Trophoblast cell (in vitro differentiated cells and primary cell): ENCODE results near the gene KCNIP2.

Experiments
- DNase-seq, 2 donors: peaks; one replicate each; pipeline ENCODE4 v3.0.0-alpha.2; 2016
- H2AFZ ChIP-seq: 2 replicates; pipeline ENCODE4 v1.6.1; 2013; ENCODE audit warnings: low read length, moderate library complexity, mild to moderate bottlenecking; ENCODE audit not compliant: insufficient read depth, poor library complexity
- H2AK5ac ChIP-seq: 2 replicates; pipeline ENCODE4 v1.6.1; 2013; ENCODE audit warnings: mild to moderate bottlenecking, low read length
- H2BK120ac ChIP-seq: 2 replicates; pipeline ENCODE4 v1.6.1; 2013; ENCODE audit warnings: low read length, mild to moderate bottlenecking, moderate library complexity; ENCODE audit not compliant: insufficient read depth, poor library complexity
- H2BK12ac ChIP-seq: 2 replicates; pipeline ENCODE4 v1.6.1; 2013; ENCODE audit warnings: mild to moderate bottlenecking, low read length, moderate library complexity
- H2BK5ac ChIP-seq: 2 replicates; pipeline ENCODE4 v1.6.1; 2013; ENCODE audit warnings: low read length, low read depth, moderate library complexity, mild to moderate bottlenecking; ENCODE audit not compliant: poor library complexity
- H3K14ac ChIP-seq: 2 replicates; pipeline ENCODE4 v1.6.1; 2013; ENCODE audit warnings: mild to moderate bottlenecking, low read length
- H3K18ac ChIP-seq: 2 replicates; pipeline ENCODE4 v1.6.1; 2013; ENCODE audit warnings: mild to moderate bottlenecking, low read length
- H3K23ac ChIP-seq: 2 replicates; pipeline ENCODE4 v1.6.1; 2013; ENCODE audit warnings: low read length
- H3K27ac ChIP-seq: 2 replicates; pipeline ENCODE4 v1.5.1; 2013; ENCODE audit warnings: low read depth, mild to moderate bottlenecking, inconsistent platforms, low read length, moderate library complexity
- H3K27me3 ChIP-seq: 2 replicates; pipeline ENCODE4 v1.6.1; 2013; ENCODE audit warnings: inconsistent platforms, mild to moderate bottlenecking, low read length, moderate library complexity; ENCODE audit not compliant: insufficient read depth
- H3K36me3 ChIP-seq, 2 experiments: 1 replicate in 1 of 2; 2 replicates in 1 of 2; pipeline ENCODE4 v1.6.1; 2013; ENCODE audit warnings: low read length in 2 of 2, mild to moderate bottlenecking in 2 of 2, moderate library complexity in 1 of 2; ENCODE audit not compliant: insufficient read depth in 2 of 2, control insufficient read depth in 1 of 2
- H3K4ac ChIP-seq: 2 replicates; pipeline ENCODE4 v1.6.1; 2013; ENCODE audit warnings: low read depth, mild to moderate bottlenecking, low read length, moderate library complexity
- H3K4me1 ChIP-seq, 2 experiments: 1 replicate in 1 of 2; 2 replicates in 1 of 2; pipeline ENCODE4 v1.6.1; 2013; ENCODE audit warnings: low read length in 2 of 2, mild to moderate bottlenecking in 2 of 2, moderate library complexity in 1 of 2; ENCODE audit not compliant: insufficient read depth in 2 of 2, control insufficient read depth in 1 of 2
- H3K4me2 ChIP-seq: 2 replicates; pipeline ENCODE4 v1.6.1; 2013; ENCODE audit warnings: inconsistent platforms, mild to moderate bottlenecking, low read length, moderate library complexity
- H3K4me3 ChIP-seq: 2 replicates; pipeline ENCODE4 v1.5.1; 2013; ENCODE audit warnings: mild to moderate bottlenecking, low read depth, low read length, inconsistent platforms
- H3K79me1 ChIP-seq: one replicate; pipeline ENCODE4 v1.6.1; 2013; ENCODE audit warnings: low read length
- H3K79me2 ChIP-seq: 2 replicates; pipeline ENCODE4 v1.6.1; 2013; ENCODE audit warnings: low read length, mild to moderate bottlenecking; ENCODE audit not compliant: control insufficient read depth, insufficient read depth, poor library complexity
- H3K9ac ChIP-seq: 2 replicates; pipeline ENCODE4 v1.6.1; 2013; ENCODE audit warnings: mild to moderate bottlenecking, low read length
- H3K9me3 ChIP-seq: 2 replicates; pipeline ENCODE4 v1.6.1; 2013; ENCODE audit warnings: low read depth, mild to moderate bottlenecking, control low read depth, inconsistent platforms, low read length; ENCODE audit not compliant: insufficient read depth
- H4K12ac ChIP-seq: 2 replicates; pipeline ENCODE4 v1.6.1; 2013; ENCODE audit warnings: low read depth, mild to moderate bottlenecking, low read length, moderate library complexity
- H4K8ac ChIP-seq: 2 replicates; pipeline ENCODE4 v1.6.1; 2013; ENCODE audit warnings: low read depth, mild to moderate bottlenecking, low read length, moderate library complexity
- H4K91ac ChIP-seq: one replicate; pipeline ENCODE4 v1.6.1; 2013; ENCODE audit warnings: low read depth, mild to moderate bottlenecking, low read length, moderate library complexity
- WGBS: extraction: QIAGEN DNeasy Blood & Tissue Kit; methylation state at CpG from one replicate; pipeline ENCODE4 v1.1.7; 2013; ENCODE audit warnings: missing lambda C conversion rate; ENCODE audit not compliant: insufficient read length, insufficient coverage; ENCODE audit errors: extremely low coverage; 5-methylcytosine and 5-hydroxymethylcytosine counted together

Gene KCNIP2

GRCh38 chr10:101780818-101781654 is 62.6 kb downstream of the KCNIP2 start:
- no peak overlapping the region for H3K9ac ChIP-seq
- no peak overlapping the region for H2AFZ ChIP-seq
- no peak overlapping the region for H4K12ac ChIP-seq
- peaks cover 36% of the 10 kb centered on the region for H3K27me3 ChIP-seq
- H3K18ac ChIP-seq = no peak overlapping the region
- H3K79me2 ChIP-seq = no peaks in the 10 kb centered on the region
- H2BK120ac ChIP-seq = no peak overlapping the region
- H3K4ac ChIP-seq = no peak overlapping the region
- H3K14ac ChIP-seq = no peak overlapping the region
- H3K79me1 ChIP-seq = peaks cover 2% of the 10 kb centered on the region
- no peak overlapping the region for H2AK5ac ChIP-seq
- H3K4me3 ChIP-seq = no peak overlapping the region
- H3K27ac ChIP-seq = no peak overlapping the region
- no CpG with 5 or more reads among the region's 14 CpGs for WGBS
- H2BK12ac ChIP-seq = no peak overlapping the region
- H3K4me2 ChIP-seq = no peak overlapping the region
- peaks cover 2 to 8% of the 10 kb centered on the region in 2 experiments for H3K36me3 ChIP-seq
- H4K91ac ChIP-seq = no peak overlapping the region
- peaks cover 9% of the 10 kb centered on the region for H3K9me3 ChIP-seq
- H2BK5ac ChIP-seq = no peak overlapping the region
- H3K4me1 ChIP-seq = peaks cover 14 to 27% of the 10 kb centered on the region in 2 experiments
- peak; percentile 50 to 79 for DNase-seq
- no peak overlapping the region for H3K23ac ChIP-seq
- no peak overlapping the region for H4K8ac ChIP-seq

DNA sequence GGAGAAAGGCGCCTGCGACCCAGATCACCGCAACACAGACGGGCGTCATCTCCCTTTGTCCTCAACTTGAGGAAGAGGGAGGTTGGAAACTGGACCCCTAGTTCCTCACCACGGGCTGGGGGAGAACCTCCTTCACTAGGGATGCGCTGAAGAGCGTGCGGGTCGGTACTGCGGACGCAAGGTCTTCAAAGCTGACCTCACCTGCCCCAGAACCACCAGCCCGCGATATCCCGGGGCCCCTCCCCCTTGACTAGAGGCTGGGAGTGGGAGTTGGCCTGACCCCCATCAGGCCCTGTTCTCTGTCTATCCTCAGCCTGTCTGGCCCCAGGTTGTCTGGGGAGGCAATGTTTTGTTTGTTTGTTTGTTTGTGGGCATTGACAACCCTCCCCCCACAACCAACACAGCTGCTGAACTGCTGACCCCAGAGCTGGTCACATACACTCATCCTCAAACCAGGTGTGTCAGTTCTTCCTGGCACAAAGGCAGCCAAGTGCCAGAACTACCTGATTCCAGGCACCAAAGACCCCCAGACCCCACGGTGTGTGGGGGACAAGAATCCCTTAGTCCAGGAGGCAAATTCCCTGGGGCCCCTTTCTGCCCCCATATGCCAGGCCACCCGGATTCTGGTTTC is 63.3 kb downstream of the KCNIP2 start:
- Histone ChIP-seq H3K27me3 (peaks cover 39% of the 10 kb centered on the region), H3K9ac (no peak overlapping the region), H3K18ac (no peak overlapping the region), H3K4ac (no peak overlapping the region), H2BK12ac (no peak overlapping the region), H2AFZ (no peak overlapping the region), H3K79me2 (no peaks in the 10 kb centered on the region), H3K9me3 (peaks cover 9% of the 10 kb centered on the region), H4K91ac (no peak overlapping the region), H2BK120ac (no peak overlapping the region), H3K79me1 (peaks cover 2% of the 10 kb centered on the region), H2AK5ac (no peak overlapping the region), H3K27ac (no peak overlapping the region), H4K12ac (no peak overlapping the region), H3K36me3 (peaks cover 2 to 4% of the 10 kb centered on the region in 2 experiments), H3K23ac (no peak overlapping the region), H3K4me2 (peak overlapping the region; percentile 60), H3K4me1 (peaks cover 14 to 27% of the 10 kb centered on the region in 2 experiments), H3K14ac (no peak overlapping the region), H3K4me3 (no peak overlapping the region), H4K8ac (no peak overlapping the region), H2BK5ac (no peak overlapping the region)
- WGBS = no CpG with 5 or more reads among the region's 17 CpGs
- peak in 1 of 2 donors; percentile 9 for DNase-seq

GRCh38 chr10:101779544-101780186 is 63.9 kb downstream of the KCNIP2 start:
- Histone ChIP-seq H3K9ac (no peak overlapping the region), H3K14ac (no peak overlapping the region), H3K4me1 (peaks cover 14 to 27% of the 10 kb centered on the region in 2 experiments), H2BK5ac (no peak overlapping the region), H3K18ac (no peak overlapping the region), H2BK12ac (no peak overlapping the region), H2AK5ac (no peak overlapping the region), H2BK120ac (no peak overlapping the region), H4K12ac (no peak overlapping the region), H4K8ac (no peak overlapping the region), H3K4me3 (no peak overlapping the region), H3K9me3 (peaks cover 11% of the 10 kb centered on the region), H3K79me1 (peaks cover 2% of the 10 kb centered on the region), H3K4me2 (peak overlapping the region; percentile 60), H4K91ac (no peak overlapping the region), H2AFZ (no peak overlapping the region), H3K27ac (no peak overlapping the region), H3K4ac (no peak overlapping the region), H3K36me3 (peaks cover 2 to 3% of the 10 kb centered on the region in 2 experiments), H3K23ac (no peak overlapping the region), H3K27me3 (peaks cover 45% of the 10 kb centered on the region), H3K79me2 (no peaks in the 10 kb centered on the region)
- no CpG with 5 or more reads among the region's 51 CpGs for WGBS
- DNase-seq = peak; percentile 68 to 88

DNA sequence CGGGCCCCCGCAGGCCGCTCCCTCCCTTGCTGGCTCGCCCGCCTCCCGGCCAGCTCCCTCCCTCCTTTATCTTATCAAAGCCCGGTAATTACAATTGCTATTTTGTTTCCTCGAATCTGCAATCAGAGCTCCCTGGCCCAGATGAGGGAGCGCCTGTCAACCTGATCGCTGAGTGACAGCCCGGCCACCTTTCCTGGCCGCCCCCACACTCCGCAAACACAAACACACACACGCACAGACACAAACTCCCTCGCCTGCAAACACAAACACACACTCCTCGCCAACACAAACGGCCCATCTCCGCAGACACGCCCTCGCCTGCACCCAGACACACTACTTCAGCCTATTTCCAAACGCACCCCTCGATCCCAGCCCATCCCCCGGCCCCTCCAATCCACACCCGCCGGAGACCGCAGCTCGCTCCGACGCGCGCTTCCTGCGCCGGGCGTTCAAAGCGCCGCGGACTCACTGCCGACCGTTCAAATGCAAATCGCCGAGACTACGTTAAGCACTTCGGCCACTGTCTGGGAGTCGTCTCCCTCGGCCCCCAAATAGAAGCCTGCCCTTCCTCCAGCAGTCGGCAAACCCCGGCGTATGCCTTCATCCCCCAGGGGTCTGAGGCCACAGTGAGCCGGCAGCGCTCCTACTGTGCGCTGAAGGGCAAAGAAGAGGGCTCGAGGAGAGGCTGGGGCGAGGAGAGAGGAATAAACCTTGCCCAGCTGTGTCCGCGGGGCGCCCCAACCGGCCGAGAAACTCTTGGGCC is 64.6 kb downstream of the KCNIP2 start:
- H3K79me1 ChIP-seq = peaks cover 2% of the 10 kb centered on the region
- no peak overlapping the region for H2BK5ac ChIP-seq
- H4K91ac ChIP-seq = no peak overlapping the region
- peaks cover 2 to 3% of the 10 kb centered on the region in 2 experiments for H3K36me3 ChIP-seq
- H4K12ac ChIP-seq = no peak overlapping the region
- no CpG with 5 or more reads among the region's 58 CpGs for WGBS
- DNase-seq = peak in 1 of 2 donors; percentile 33
- H3K4me2 ChIP-seq = peak overlapping the region; percentile 60
- peaks cover 14 to 27% of the 10 kb centered on the region in 2 experiments for H3K4me1 ChIP-seq
- no peak overlapping the region for H3K23ac ChIP-seq
- H3K27me3 ChIP-seq = peaks cover 52% of the 10 kb centered on the region
- H3K9ac ChIP-seq = no peak overlapping the region
- H3K18ac ChIP-seq = no peak overlapping the region
- no peak overlapping the region for H2AFZ ChIP-seq
- no peaks in the 10 kb centered on the region for H3K79me2 ChIP-seq
- no peak overlapping the region for H3K4me3 ChIP-seq
- peaks cover 13% of the 10 kb centered on the region for H3K9me3 ChIP-seq
- no peak overlapping the region for H2AK5ac ChIP-seq
- H3K14ac ChIP-seq = no peak overlapping the region
- no peak overlapping the region for H2BK12ac ChIP-seq
- H2BK120ac ChIP-seq = no peak overlapping the region
- no peak overlapping the region for H3K4ac ChIP-seq
- no peak overlapping the region for H4K8ac ChIP-seq
- H3K27ac ChIP-seq = no peak overlapping the region
